Measurements from ENCODE around the gene UBTF.
A peak's percentile ranks its signal among the peaks of the same experiment; 100 is the strongest.
"Not testable (repeated sequence)": the region's sequence is repeated elsewhere in the genome, so short reads cannot be mapped to it uniquely, and the experiment has no call there.

UBTF gene

GRCh38 chr17:44241106-44241624, 21.7 kb upstream of the UBTF start:
- WGBS (ENCODE audit: insufficient coverage, insufficient read length): no CpG with 5 or more reads among the region's 6 CpGs
- H3K4me1 ChIP-seq (ENCODE audit: control insufficient read depth, insufficient read depth, low read length): no peaks in the 10 kb centered on the region
- no peak overlapping the region for H3K27ac ChIP-seq (ENCODE audit: low read length)
- no peaks in the 10 kb centered on the region for H3K9me3 ChIP-seq (ENCODE audit: control insufficient read depth, insufficient read depth, low read length)
- H3K36me3 ChIP-seq (ENCODE audit: control insufficient read depth, insufficient read depth, low read length): no peaks in the 10 kb centered on the region
- no peaks in the 10 kb centered on the region for H3K27me3 ChIP-seq (ENCODE audit: control insufficient read depth, insufficient read depth, low read length)
- no peak overlapping the region for H3K4me3 ChIP-seq (ENCODE audit: low read length)
- DNase-seq (ENCODE audit: low read depth, low spot score): no peak

GRCh38 chr17:44237886-44238285, 18.4 kb upstream of the UBTF start:
- H3K36me3 ChIP-seq (ENCODE audit: control insufficient read depth, insufficient read depth, low read length); H3K4me1 ChIP-seq (ENCODE audit: control insufficient read depth, insufficient read depth, low read length); H3K27ac ChIP-seq (ENCODE audit: low read length); H3K27me3 ChIP-seq (ENCODE audit: control insufficient read depth, insufficient read depth, low read length); H3K9me3 ChIP-seq (ENCODE audit: control insufficient read depth, insufficient read depth, low read length); DNase-seq (ENCODE audit: low read depth, low spot score); H3K4me3 ChIP-seq (ENCODE audit: low read length): not testable (repeated sequence)
- WGBS (ENCODE audit: insufficient coverage, insufficient read length): no CpG with 5 or more reads among the region's 28 CpGs

DNA sequence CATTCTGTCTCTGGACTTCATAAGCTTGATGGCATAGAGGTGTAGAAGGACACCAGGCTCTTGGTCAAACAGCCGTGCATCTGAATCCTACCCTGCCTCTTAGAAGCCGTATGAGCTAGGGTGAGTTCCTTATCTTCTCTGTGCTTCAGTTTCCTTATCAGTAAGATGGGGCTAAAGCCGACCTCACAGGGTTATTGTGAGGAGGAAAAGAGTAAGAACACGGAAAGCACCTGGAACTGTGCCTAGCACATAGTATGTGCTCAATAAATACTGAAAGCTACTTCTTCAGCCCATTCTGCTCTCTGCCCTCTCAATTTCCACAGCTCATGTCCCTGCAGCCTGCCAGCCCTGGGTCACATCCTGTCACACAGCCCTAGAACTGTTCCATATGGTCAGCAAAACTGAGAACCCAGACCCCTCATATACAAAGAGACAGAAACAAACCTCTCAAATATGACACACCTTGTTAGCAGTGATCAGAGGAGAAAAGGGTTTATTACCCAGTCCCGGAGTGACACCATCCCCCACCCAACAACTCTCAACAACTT, 17.0 kb upstream of the UBTF start:
- H3K27me3 ChIP-seq (ENCODE audit: control insufficient read depth, insufficient read depth, low read length): no peaks in the 10 kb centered on the region
- no peaks in the 10 kb centered on the region for H3K36me3 ChIP-seq (ENCODE audit: control insufficient read depth, insufficient read depth, low read length)
- WGBS (ENCODE audit: insufficient coverage, insufficient read length): no CpG with 5 or more reads among the region's 5 CpGs
- no peak for DNase-seq (ENCODE audit: low read depth, low spot score)
- H3K4me1 ChIP-seq (ENCODE audit: control insufficient read depth, insufficient read depth, low read length): no peaks in the 10 kb centered on the region
- no peak overlapping the region for H3K27ac ChIP-seq (ENCODE audit: low read length)
- no peak overlapping the region for H3K4me3 ChIP-seq (ENCODE audit: low read length)
- no peaks in the 10 kb centered on the region for H3K9me3 ChIP-seq (ENCODE audit: control insufficient read depth, insufficient read depth, low read length)

DNA sequence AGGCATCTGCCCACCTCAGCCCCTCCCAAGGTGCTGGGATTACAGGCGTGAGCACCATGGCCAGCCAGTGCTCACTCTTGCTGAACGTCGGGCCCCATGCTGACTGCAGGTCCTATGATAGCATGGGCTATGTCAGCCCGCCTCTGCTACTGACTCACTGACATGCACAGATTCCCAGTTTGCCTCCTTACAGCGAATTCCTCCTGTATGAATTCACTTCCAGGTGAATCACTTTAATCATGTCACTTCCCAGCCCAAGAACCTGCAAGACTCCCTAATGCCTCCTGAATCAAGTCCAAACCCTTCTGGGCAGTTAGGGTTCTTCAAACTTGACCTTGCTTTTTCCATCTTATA, 16.1 kb upstream of the UBTF start:
- Histone ChIP-seq H3K4me3 (ENCODE audit: low read length) (no peak overlapping the region), H3K27ac (ENCODE audit: low read length) (no peak overlapping the region), H3K4me1 (ENCODE audit: control insufficient read depth, insufficient read depth, low read length) (no peaks in the 10 kb centered on the region), H3K36me3 (ENCODE audit: control insufficient read depth, insufficient read depth, low read length) (no peaks in the 10 kb centered on the region), H3K9me3 (ENCODE audit: control insufficient read depth, insufficient read depth, low read length) (no peaks in the 10 kb centered on the region), H3K27me3 (ENCODE audit: control insufficient read depth, insufficient read depth, low read length) (no peaks in the 10 kb centered on the region)
- WGBS (ENCODE audit: insufficient coverage, insufficient read length): no CpG with 5 or more reads among the region's 5 CpGs
- DNase-seq (ENCODE audit: low read depth, low spot score): no peak

- H3K27ac ChIP-seq (ENCODE audit: low read length): no peak overlapping the region
- no peaks in the 10 kb centered on the region for H3K36me3 ChIP-seq (ENCODE audit: control insufficient read depth, insufficient read depth, low read length)
- no peaks in the 10 kb centered on the region for H3K9me3 ChIP-seq (ENCODE audit: control insufficient read depth, insufficient read depth, low read length)
- no peak for DNase-seq (ENCODE audit: low read depth, low spot score)
- no peak overlapping the region for H3K4me3 ChIP-seq (ENCODE audit: low read length)
- H3K4me1 ChIP-seq (ENCODE audit: control insufficient read depth, insufficient read depth, low read length): no peaks in the 10 kb centered on the region
- no peaks in the 10 kb centered on the region for H3K27me3 ChIP-seq (ENCODE audit: control insufficient read depth, insufficient read depth, low read length)
- WGBS (ENCODE audit: insufficient coverage, insufficient read length): no CpG with 5 or more reads among the region's 5 CpGs
Measured at GRCh38 chr17:44233582-44233981, 14.1 kb upstream of the UBTF start.

DNA sequence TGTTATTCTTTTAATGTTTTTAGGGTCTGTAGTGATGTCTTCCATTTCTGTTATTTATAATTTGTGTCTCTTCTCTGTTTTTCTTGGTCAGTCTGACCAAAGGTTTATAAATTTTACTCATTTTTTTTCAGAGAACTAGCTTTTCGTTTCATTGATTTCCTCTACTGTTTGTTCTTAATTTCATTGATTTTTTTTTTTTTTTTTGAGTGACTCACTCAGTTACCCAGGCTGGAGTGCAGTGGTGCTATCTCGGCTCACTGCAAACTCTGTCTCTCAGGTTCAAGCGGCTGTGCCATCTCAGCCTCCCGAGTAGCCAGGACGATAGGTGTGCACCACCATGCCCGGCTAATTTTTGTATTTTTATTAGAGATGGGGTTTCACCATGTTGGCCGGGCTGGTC, 12.6 kb upstream of the UBTF start:
- no CpG with 5 or more reads among the region's 7 CpGs for WGBS (ENCODE audit: insufficient coverage, insufficient read length)
- no peak for DNase-seq (ENCODE audit: low read depth, low spot score)
- H3K4me1 ChIP-seq (ENCODE audit: control insufficient read depth, insufficient read depth, low read length): no peaks in the 10 kb centered on the region
- H3K36me3 ChIP-seq (ENCODE audit: control insufficient read depth, insufficient read depth, low read length): no peaks in the 10 kb centered on the region
- H3K27ac ChIP-seq (ENCODE audit: low read length): no peak overlapping the region
- H3K4me3 ChIP-seq (ENCODE audit: low read length): no peak overlapping the region
- H3K27me3 ChIP-seq (ENCODE audit: control insufficient read depth, insufficient read depth, low read length): no peaks in the 10 kb centered on the region
- H3K9me3 ChIP-seq (ENCODE audit: control insufficient read depth, insufficient read depth, low read length): no peaks in the 10 kb centered on the region

GRCh38 chr17:44230140-44230539, 10.7 kb upstream of the UBTF start:
- WGBS (ENCODE audit: insufficient coverage, insufficient read length): no CpG with 5 or more reads among the region's 9 CpGs
- no peaks in the 10 kb centered on the region for H3K36me3 ChIP-seq (ENCODE audit: control insufficient read depth, insufficient read depth, low read length)
- H3K4me1 ChIP-seq (ENCODE audit: control insufficient read depth, insufficient read depth, low read length): no peaks in the 10 kb centered on the region
- no peak overlapping the region for H3K4me3 ChIP-seq (ENCODE audit: low read length)
- H3K9me3 ChIP-seq (ENCODE audit: control insufficient read depth, insufficient read depth, low read length): no peaks in the 10 kb centered on the region
- H3K27ac ChIP-seq (ENCODE audit: low read length): no peak overlapping the region
- no peak for DNase-seq (ENCODE audit: low read depth, low spot score)
- H3K27me3 ChIP-seq (ENCODE audit: control insufficient read depth, insufficient read depth, low read length): no peaks in the 10 kb centered on the region

GRCh38 chr17:44229090-44229489, 9.6 kb upstream of the UBTF start:
- Histone ChIP-seq H3K9me3 (ENCODE audit: control insufficient read depth, insufficient read depth, low read length) (no peaks in the 10 kb centered on the region), H3K4me1 (ENCODE audit: control insufficient read depth, insufficient read depth, low read length) (no peaks in the 10 kb centered on the region)
- no CpG with 5 or more reads among the region's 6 CpGs for WGBS (ENCODE audit: insufficient coverage, insufficient read length)

GRCh38 chr17:44223541-44224071, 4.1 kb upstream of the UBTF start:
- Histone ChIP-seq H3K4me1 (ENCODE audit: control insufficient read depth, insufficient read depth, low read length) (peaks cover 7% of the 10 kb centered on the region), H3K9me3 (ENCODE audit: control insufficient read depth, insufficient read depth, low read length) (no peaks in the 10 kb centered on the region), H3K36me3 (ENCODE audit: control insufficient read depth, insufficient read depth, low read length) (no peaks in the 10 kb centered on the region; the same call in 1 of the 2 replicates), H3K27me3 (ENCODE audit: control insufficient read depth, insufficient read depth, low read length) (no peaks in the 10 kb centered on the region), H3K4me3 (ENCODE audit: low read length) (no peak overlapping the region), H3K27ac (ENCODE audit: low read length) (no peak overlapping the region)
- DNase-seq (ENCODE audit: low read depth, low spot score): no peak
- no CpG with 5 or more reads among the region's 7 CpGs for WGBS (ENCODE audit: insufficient coverage, insufficient read length)

More at GRCh38 chr17:44229090-44229489, 9.6 kb upstream of the UBTF start:
- DNase-seq (ENCODE audit: low read depth, low spot score): no peak
- Histone ChIP-seq H3K4me3 (ENCODE audit: low read length) (no peak overlapping the region), H3K27me3 (ENCODE audit: control insufficient read depth, insufficient read depth, low read length) (no peaks in the 10 kb centered on the region), H3K36me3 (ENCODE audit: control insufficient read depth, insufficient read depth, low read length) (no peaks in the 10 kb centered on the region), H3K27ac (ENCODE audit: low read length) (no peak overlapping the region)

- Histone ChIP-seq H3K9me3 (ENCODE audit: control insufficient read depth, insufficient read depth, low read length) (no peaks in the 10 kb centered on the region), H3K4me1 (ENCODE audit: control insufficient read depth, insufficient read depth, low read length) (peaks cover 7% of the 10 kb centered on the region), H3K36me3 (ENCODE audit: control insufficient read depth, insufficient read depth, low read length) (no peaks in the 10 kb centered on the region; the same call in 1 of the 2 replicates), H3K4me3 (ENCODE audit: low read length) (peak overlapping the region; percentile 78; the same call in 1 of the 2 replicates), H3K27me3 (ENCODE audit: control insufficient read depth, insufficient read depth, low read length) (no peaks in the 10 kb centered on the region), H3K27ac (ENCODE audit: low read length) (no peak overlapping the region)
- no CpG with 5 or more reads among the region's 36 CpGs for WGBS (ENCODE audit: insufficient coverage, insufficient read length)
- no peak for DNase-seq (ENCODE audit: low read depth, low spot score)
Measured at GRCh38 chr17:44222112-44222869, 2.8 kb upstream of the UBTF start.

GRCh38 chr17:44221862-44222111, 2.3 kb upstream of the UBTF start:
- Histone ChIP-seq H3K4me1 (ENCODE audit: control insufficient read depth, insufficient read depth, low read length) (peaks cover 7% of the 10 kb centered on the region), H3K27ac (ENCODE audit: low read length) (no peak overlapping the region), H3K36me3 (ENCODE audit: control insufficient read depth, insufficient read depth, low read length) (peaks cover under 1% of the 10 kb centered on the region), H3K27me3 (ENCODE audit: control insufficient read depth, insufficient read depth, low read length) (no peaks in the 10 kb centered on the region), H3K9me3 (ENCODE audit: control insufficient read depth, insufficient read depth, low read length) (no peaks in the 10 kb centered on the region), H3K4me3 (ENCODE audit: low read length) (peak overlapping the region; percentile 78; the same call in 1 of the 2 replicates)
- DNase-seq (ENCODE audit: low read depth, low spot score): no peak
- no CpG with 5 or more reads among the region's 17 CpGs for WGBS (ENCODE audit: insufficient coverage, insufficient read length)

Measured in iPS DF 6.9 (cell line).